ENCODE results near the gene CHCHD6. TPM values are rescaled to one million over a fixed set of nuclear protein-coding genes. Genes with fewer than 3 reads are reported as not detected.

The CHCHD6 gene
- total RNA-seq, 4 donors from 2014 or later = 6.4 to 14.2 (median 10.3) TPM; not detected in 1

DNA sequence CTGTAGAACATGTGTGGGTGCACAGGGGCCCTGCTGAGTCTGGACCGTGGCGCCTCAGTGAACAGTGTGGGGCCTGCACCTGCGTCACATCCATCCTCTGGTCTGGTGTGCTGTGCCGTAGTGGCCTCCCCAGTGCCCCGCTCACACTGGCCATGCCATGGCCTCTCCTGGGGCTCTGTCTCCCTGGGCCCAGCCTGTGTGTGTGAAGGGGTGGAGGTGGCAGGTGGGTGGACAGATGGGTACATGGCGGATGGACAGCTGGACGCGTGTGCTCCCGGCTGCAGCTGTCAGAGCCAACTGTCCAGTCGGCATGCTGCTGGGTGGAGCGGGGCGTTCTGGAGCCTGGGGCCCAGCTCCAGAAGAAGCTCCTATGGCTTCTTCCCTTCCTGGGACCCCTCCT lies 296.7 kb downstream of the CHCHD6 start:
- no peak for TF ChIP-seq POLR2A (IDR thresholded peaks at IDR 0.05)
- Histone ChIP-seq H3K36me3 (no peaks in the 10 kb centered on the region), H3K27me3 (no peaks in the 10 kb centered on the region), H3K27ac (peak overlapping the region in 1 of 2 donors; percentile 66), H3K9me3 (no peaks in the 10 kb centered on the region), H3K4me1 (peaks cover 0 to 13% of the 10 kb centered on the region in 2 donors), H3K4me3 (no peak overlapping the region)
- intact Hi-C loops (cut with DNase I; ENCODE audit: low total_unique reads) = no loop called here
- DNase-seq = no peak

DNA sequence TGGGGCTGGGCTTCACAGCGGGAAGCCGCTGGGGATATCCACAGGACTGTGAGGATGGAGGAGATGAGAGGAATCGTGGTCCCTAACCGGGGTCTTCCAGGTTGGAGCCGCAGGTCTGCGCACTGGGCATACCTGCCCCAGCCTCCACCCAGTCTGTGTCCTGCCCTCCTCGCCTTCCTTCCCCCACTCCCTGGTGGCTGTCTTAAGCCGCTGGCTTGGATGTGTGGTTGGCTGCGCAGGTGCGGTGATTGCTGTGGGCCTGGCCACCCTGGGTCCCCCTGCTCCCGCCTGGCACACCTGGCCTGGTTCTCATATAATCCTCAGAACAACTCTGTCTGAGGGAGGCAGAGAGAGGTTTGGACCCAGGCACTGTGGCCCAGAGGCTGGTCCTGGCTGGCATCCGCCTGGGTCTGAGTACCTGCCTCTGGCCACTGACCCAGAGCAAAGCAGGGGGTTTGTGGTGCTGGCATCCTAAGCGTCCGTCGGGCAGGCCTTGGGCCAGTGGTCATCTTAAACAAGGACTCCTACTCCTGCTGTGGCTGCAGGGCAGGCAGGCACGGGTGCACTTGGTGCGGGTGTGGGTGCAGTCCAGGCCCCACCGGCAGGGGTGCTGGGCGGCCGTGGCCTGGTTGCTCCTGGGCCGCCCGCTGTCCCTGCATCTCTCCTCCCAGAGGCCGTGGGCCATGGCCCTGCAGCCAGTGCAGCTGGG lies 297.6 kb downstream of the CHCHD6 start:
- Histone ChIP-seq H3K27me3 (no peaks in the 10 kb centered on the region), H3K36me3 (no peaks in the 10 kb centered on the region), H3K27ac (peak overlapping the region; percentile 66 to 79), H3K9me3 (no peaks in the 10 kb centered on the region), H3K4me3 (no peak overlapping the region), H3K4me1 (peaks cover 0 to 13% of the 10 kb centered on the region in 2 donors)
- TF ChIP-seq, protein P1, sequence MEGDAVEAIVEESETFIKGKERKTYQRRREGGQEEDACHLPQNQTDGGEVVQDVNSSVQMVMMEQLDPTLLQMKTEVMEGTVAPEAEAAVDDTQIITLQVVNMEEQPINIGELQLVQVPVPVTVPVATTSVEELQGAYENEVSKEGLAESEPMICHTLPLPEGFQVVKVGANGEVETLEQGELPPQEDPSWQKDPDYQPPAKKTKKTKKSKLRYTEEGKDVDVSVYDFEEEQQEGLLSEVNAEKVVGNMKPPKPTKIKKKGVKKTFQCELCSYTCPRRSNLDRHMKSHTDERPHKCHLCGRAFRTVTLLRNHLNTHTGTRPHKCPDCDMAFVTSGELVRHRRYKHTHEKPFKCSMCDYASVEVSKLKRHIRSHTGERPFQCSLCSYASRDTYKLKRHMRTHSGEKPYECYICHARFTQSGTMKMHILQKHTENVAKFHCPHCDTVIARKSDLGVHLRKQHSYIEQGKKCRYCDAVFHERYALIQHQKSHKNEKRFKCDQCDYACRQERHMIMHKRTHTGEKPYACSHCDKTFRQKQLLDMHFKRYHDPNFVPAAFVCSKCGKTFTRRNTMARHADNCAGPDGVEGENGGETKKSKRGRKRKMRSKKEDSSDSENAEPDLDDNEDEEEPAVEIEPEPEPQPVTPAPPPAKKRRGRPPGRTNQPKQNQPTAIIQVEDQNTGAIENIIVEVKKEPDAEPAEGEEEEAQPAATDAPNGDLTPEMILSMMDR (IDR thresholded peaks at IDR 0.05) = no peak
- no peak for TF ChIP-seq POLR2A (IDR thresholded peaks at IDR 0.05)
- DNase-seq = no peak
- intact Hi-C loops (cut with DNase I; ENCODE audit: low total_unique reads) = no loop called here

GRCh38 chr3:127002195-127003174 lies 298.4 kb downstream of the CHCHD6 start:
- peak in 1 of 2 donors; percentile 29 for TF ChIP-seq POLR2A (IDR thresholded peaks at IDR 0.05)
- TF ChIP-seq, protein P1 (IDR thresholded peaks at IDR 0.05) = peak; percentile 14 to 46 (median 38)
- H3K9me3 ChIP-seq = no peaks in the 10 kb centered on the region
- H3K4me3 ChIP-seq = no peak overlapping the region
- no peaks in the 10 kb centered on the region for H3K27me3 ChIP-seq
- intact Hi-C loops (cut with DNase I; ENCODE audit: low total_unique reads) = no loop called here
- DNase-seq = peak; percentile 84 to 88
- H3K4me1 ChIP-seq = peaks cover 0 to 13% of the 10 kb centered on the region in 2 donors
- H3K36me3 ChIP-seq = no peaks in the 10 kb centered on the region
- H3K27ac ChIP-seq = peak overlapping the region; percentile 66 to 79

- H3K36me3 ChIP-seq = no peaks in the 10 kb centered on the region
- DNase-seq = no peak
- TF ChIP-seq, protein P1 (IDR thresholded peaks at IDR 0.05) = no peak
- TF ChIP-seq POLR2A (IDR thresholded peaks at IDR 0.05) = no peak
- H3K27ac ChIP-seq = peak overlapping the region; percentile 66 to 79
- no peaks in the 10 kb centered on the region for H3K27me3 ChIP-seq
- no peaks in the 10 kb centered on the region for H3K9me3 ChIP-seq
- peaks cover 0 to 13% of the 10 kb centered on the region in 2 donors for H3K4me1 ChIP-seq
- H3K4me3 ChIP-seq = no peak overlapping the region
- intact Hi-C loops (cut with DNase I; ENCODE audit: low total_unique reads) = no loop called here
Measured at GRCh38 chr3:127003175-127003555, 299.1 kb downstream of the CHCHD6 start.

DNA sequence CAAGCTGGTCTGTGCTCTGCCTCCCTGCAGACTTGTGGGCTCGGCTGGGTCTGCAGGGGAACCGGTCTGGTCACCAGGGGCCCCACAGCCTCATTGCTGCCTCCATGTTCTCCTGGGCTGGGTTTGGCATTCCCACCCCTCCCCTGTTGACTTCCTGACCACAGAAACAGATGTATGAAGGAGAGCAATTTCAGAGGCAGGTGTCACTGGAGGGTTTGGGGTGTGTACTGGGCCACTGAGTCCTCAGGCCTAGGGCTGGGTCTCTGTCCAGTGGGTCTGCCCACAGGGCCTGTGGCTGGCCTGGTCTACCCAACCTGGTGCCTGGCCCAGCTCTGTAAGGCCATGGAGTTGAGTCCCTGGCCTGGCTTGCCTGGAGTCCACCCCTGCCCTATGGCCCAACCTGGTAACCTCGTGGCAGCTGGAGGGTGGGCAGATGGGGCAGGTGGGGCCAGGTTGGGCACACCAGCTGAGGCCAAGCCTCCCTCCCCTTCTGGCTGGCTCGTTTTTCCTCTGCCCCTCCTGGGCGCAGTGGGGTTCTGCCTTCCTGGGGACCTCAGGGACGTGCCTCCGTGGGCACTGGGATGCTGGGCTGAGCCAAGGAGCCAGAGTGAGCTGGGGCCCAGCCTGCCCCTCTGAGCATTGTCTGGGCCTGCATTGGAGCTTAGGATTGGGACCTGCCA lies 299.7 kb downstream of the CHCHD6 start:
- H3K4me1 ChIP-seq = peaks cover 0 to 13% of the 10 kb centered on the region in 2 donors
- TF ChIP-seq, protein P1 (IDR thresholded peaks at IDR 0.05) = no peak

More for the DNA sequence above, 299.7 kb downstream of the CHCHD6 start:
- no peaks in the 10 kb centered on the region for H3K9me3 ChIP-seq
- intact Hi-C loops (cut with DNase I; ENCODE audit: low total_unique reads) = no loop called here
- no peaks in the 10 kb centered on the region for H3K27me3 ChIP-seq
- peak overlapping the region in 1 of 2 donors; percentile 66 for H3K27ac ChIP-seq
- no peaks in the 10 kb centered on the region for H3K36me3 ChIP-seq
- H3K4me3 ChIP-seq = no peak overlapping the region
- DNase-seq = no peak
